ENCODE measurements around the gene BTN1A1. TPM values are rescaled to one million over a fixed set of nuclear protein-coding genes. Genes with fewer than 3 reads are reported as not detected.
A peak's percentile ranks its signal among the peaks of the same experiment; 100 is the strongest.

The BTN1A1 gene
- total and polyA plus RNA-seq, 9 of the 15 experiments (the other 6 are each of a cell fraction or from before 2014, with no cell fraction given): 0.01 to 0.15 (median 0.06) TPM; not detected in 4

- no peak for TF ChIP-seq SAFB (IDR thresholded peaks at IDR 0.05; ENCODE audit: borderline replicate concordance, low read depth, low read length)
- no peak for TF ChIP-seq ZNF282 (CRISPR knock-in tag; IDR thresholded peaks at IDR 0.05)
- no peak for TF ChIP-seq KAT2B (IDR thresholded peaks at IDR 0.05; ENCODE audit: low read depth, low read length)
- TF ChIP-seq ATF7 (IDR thresholded peaks at IDR 0.05): peak; percentile 79
- no peak for TF ChIP-seq CC2D1A (IDR thresholded peaks at IDR 0.05)
- TF ChIP-seq EGR1 (conservative IDR thresholded peaks at IDR 0.05): no peak
- TF ChIP-seq PURB (CRISPR knock-in tag; IDR thresholded peaks at IDR 0.05; ENCODE audit: low read depth): no peak
- TF ChIP-seq DIDO1 (tag; IDR thresholded peaks at IDR 0.05; ENCODE audit: low read depth): no peak
- no peak for TF ChIP-seq USF2 (CRISPR knock-in tag; IDR thresholded peaks at IDR 0.05)
- TF ChIP-seq, protein P1, sequence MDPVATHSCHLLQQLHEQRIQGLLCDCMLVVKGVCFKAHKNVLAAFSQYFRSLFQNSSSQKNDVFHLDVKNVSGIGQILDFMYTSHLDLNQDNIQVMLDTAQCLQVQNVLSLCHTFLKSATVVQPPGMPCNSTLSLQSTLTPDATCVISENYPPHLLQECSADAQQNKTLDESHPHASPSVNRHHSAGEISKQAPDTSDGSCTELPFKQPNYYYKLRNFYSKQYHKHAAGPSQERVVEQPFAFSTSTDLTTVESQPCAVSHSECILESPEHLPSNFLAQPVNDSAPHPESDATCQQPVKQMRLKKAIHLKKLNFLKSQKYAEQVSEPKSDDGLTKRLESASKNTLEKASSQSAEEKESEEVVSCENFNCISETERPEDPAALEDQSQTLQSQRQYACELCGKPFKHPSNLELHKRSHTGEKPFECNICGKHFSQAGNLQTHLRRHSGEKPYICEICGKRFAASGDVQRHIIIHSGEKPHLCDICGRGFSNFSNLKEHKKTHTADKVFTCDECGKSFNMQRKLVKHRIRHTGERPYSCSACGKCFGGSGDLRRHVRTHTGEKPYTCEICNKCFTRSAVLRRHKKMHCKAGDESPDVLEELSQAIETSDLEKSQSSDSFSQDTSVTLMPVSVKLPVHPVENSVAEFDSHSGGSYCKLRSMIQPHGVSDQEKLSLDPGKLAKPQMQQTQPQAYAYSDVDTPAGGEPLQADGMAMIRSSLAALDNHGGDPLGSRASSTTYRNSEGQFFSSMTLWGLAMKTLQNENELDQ (CRISPR knock-in tag; IDR thresholded peaks at IDR 0.05; ENCODE audit: borderline replicate concordance): 0 out of 2 replicates have a peak, but pooled peaks have one; percentile 64
- TF ChIP-seq, protein P2, sequence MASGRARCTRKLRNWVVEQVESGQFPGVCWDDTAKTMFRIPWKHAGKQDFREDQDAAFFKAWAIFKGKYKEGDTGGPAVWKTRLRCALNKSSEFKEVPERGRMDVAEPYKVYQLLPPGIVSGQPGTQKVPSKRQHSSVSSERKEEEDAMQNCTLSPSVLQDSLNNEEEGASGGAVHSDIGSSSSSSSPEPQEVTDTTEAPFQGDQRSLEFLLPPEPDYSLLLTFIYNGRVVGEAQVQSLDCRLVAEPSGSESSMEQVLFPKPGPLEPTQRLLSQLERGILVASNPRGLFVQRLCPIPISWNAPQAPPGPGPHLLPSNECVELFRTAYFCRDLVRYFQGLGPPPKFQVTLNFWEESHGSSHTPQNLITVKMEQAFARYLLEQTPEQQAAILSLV (tag; IDR thresholded peaks at IDR 0.05): no peak
- TF ChIP-seq NR2C2 (CRISPR knock-in tag; IDR thresholded peaks at IDR 0.05): no peak
- 0 out of 2 replicates have a peak, but pooled peaks have one; percentile 3 for TF ChIP-seq NR2C2 (tag; IDR thresholded peaks at IDR 0.05)
- no peak for TF ChIP-seq SP2 (IDR thresholded peaks at IDR 0.05; ENCODE audit: extremely low read depth, low read depth, low read length, poor library complexity, severe bottlenecking)
- no peak; the same call in 1 of the 2 replicates for TF ChIP-seq ZKSCAN8 (CRISPR knock-in tag; IDR thresholded peaks at IDR 0.05)
- TF ChIP-seq U2AF1 (optimal IDR thresholded peaks at IDR 0.05; ENCODE audit: low read depth, low read length): no peak
- no peak; the same call in 1 of the 2 replicates for TF ChIP-seq ZNF764 (CRISPR knock-in tag; IDR thresholded peaks at IDR 0.05; ENCODE audit: low read depth)
- TF ChIP-seq, protein P3, sequence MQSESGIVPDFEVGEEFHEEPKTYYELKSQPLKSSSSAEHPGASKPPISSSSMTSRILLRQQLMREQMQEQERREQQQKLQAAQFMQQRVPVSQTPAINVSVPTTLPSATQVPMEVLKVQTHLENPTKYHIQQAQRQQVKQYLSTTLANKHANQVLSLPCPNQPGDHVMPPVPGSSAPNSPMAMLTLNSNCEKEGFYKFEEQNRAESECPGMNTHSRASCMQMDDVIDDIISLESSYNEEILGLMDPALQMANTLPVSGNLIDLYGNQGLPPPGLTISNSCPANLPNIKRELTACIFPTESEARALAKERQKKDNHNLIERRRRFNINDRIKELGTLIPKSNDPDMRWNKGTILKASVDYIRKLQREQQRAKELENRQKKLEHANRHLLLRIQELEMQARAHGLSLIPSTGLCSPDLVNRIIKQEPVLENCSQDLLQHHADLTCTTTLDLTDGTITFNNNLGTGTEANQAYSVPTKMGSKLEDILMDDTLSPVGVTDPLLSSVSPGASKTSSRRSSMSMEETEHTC (IDR thresholded peaks at IDR 0.05): 0 out of 2 replicates have a peak, but pooled peaks have one; percentile 56
- TF ChIP-seq MAFK (IDR thresholded peaks at IDR 0.05; ENCODE audit: low read length): no peak
- TF ChIP-seq RBBP5 (IDR thresholded peaks at IDR 0.05; ENCODE audit: borderline replicate concordance, insufficient read depth, low read length, poor library complexity, severe bottlenecking): peak; percentile 62
- no peak for TF ChIP-seq ZFP30 (CRISPR knock-in tag; IDR thresholded peaks at IDR 0.05; ENCODE audit: borderline replicate concordance)
- peak; percentile 86; the same call in 1 of the 2 replicates for TF ChIP-seq LCOR (CRISPR knock-in tag; IDR thresholded peaks at IDR 0.05)
- TF ChIP-seq MTF1 (CRISPR knock-in tag; IDR thresholded peaks at IDR 0.05; ENCODE audit: borderline replicate concordance): 0 out of 2 replicates have a peak, but pooled peaks have one; percentile 12
Observed at GRCh38 chr6:26553635-26554446, 53.7 kb downstream of the BTN1A1 start (continued).
